LNCAP (cell line): ENCODE data around the gene SARDH.

Experiments
- CTCF ChIP-seq: fragments of 450-650 bp; IDR thresholded peaks from 2 replicates; pipeline ENCODE4 v1.5.1; 2017; ENCODE audit warnings: mild to moderate bottlenecking

SARDH gene

GRCh38 chr9:133641861-133642595, 96.1 kb downstream of the SARDH start:
- TF ChIP-seq CTCF, result no peak

GRCh38 chr9:133641396-133641655, 96.8 kb downstream of the SARDH start:
- TF ChIP-seq CTCF, result no peak

DNA sequence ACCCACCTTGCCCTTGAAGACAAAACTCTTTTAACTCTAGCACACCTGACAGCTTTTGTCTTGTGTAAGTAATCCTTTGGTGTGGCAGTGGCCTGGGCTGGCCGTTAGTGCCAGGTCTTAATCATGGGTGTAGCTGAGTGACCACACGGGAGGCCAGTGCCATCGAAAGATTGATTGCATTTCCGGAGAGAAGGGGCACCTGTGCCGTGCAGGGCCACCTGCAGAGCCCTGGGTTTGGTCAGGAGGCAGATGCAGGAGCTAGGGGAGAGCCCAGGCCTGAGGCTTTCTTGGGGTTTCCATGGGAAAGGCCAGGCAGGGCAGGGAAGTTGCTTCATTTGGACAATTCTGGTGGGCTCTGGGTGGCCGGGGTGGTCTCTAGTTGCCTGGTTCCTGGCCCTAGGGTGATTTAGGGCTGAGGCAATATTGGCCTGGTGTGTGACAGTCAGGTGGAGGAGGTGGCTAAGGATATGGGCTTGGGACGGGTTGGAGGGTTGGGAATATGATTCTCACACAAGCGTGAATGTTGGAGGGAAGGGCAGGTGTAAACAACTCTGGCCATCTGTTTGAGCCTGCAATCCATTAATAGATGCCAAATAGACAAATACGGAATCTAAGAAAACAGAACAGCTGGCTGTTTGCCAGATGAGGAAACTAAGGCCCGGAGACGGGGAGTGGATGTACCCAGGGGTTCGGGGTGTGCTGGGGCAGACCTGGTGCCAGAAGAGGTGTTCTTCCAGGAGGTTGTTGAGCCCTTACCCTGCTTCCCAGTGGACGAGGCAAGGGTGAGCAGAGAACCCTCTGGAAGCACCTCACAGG, 97.4 kb downstream of the SARDH start:
- TF ChIP-seq CTCF, result no peak

GRCh38 chr9:133640160-133640559, 98.0 kb downstream of the SARDH start:
- TF ChIP-seq CTCF, result no peak

DNA sequence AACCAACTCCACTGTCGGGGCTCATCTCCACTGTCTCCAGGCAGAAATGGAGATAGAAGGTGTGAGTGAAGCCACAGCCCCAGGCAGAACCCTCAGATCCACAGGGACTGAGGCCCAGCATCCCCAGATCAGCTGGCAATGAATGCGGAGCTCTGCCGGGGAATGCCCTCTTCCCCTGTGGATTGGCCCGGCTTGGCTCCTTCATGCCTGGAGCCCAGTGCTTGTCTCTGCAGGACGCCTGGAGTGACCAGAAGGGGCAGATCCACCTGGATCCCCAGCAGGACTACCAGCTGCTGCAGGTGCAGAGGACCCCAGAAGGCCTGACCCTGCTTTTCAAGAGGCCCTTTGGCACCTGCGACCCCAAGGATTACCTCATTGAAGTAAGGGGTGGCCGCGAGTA, 98.5 kb downstream of the SARDH start:
- no peak for TF ChIP-seq CTCF

DNA sequence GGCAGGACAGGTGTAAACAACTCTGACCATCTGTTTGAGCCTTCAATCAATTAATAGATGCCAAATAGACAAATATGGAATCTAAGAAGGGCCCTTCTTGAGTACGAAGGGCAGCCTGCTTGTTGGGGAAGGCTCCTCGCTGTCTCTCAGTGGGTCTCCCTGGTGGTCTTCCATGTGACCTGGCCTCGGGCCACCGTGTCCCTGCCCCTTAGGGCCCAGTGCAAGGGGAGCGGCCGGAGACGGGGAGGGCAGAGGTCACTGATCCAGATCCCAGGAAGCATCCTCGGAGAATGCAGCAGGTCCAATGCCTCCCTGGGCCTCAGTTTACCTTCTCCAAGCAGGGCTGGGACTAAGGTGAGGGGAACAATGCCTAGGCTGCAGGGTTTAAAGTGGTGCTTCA, 99.4 kb downstream of the SARDH start:
- no peak for TF ChIP-seq CTCF

GRCh38 chr9:133638076-133638475, 100.1 kb downstream of the SARDH start:
- TF ChIP-seq CTCF, result no peak
